ENCODE data around the gene CMIP. TPM values are rescaled to one million over a fixed set of nuclear protein-coding genes. Genes with fewer than 3 reads are reported as not detected.

The CMIP gene
- total and polyA plus RNA-seq, 10 of the 15 experiments (the other 5 are each of a cell fraction or from before 2014, with no cell fraction given) = 1.2 to 43.2 (median 4.4) TPM

DNA sequence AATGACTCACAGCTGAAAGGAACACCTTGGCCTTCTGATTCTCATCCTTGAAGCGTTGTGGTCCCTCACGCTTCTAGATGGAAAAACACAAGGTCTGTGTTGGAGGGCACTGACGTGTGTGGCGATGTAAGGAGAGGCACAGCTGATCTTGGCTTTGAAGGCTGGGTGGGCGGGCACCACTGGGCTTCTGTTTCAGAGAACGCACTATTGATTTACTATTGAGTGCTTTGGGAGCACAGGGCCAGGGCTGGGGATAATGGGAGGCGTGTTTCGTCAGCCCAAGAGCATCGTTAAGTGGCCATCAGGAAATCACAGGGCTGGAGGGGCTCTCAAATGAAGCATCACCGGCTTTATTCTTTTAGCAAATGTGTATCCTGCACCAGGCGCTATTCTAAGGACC, 70.7 kb downstream of the CMIP start (continued):
- TF ChIP-seq, protein P1, sequence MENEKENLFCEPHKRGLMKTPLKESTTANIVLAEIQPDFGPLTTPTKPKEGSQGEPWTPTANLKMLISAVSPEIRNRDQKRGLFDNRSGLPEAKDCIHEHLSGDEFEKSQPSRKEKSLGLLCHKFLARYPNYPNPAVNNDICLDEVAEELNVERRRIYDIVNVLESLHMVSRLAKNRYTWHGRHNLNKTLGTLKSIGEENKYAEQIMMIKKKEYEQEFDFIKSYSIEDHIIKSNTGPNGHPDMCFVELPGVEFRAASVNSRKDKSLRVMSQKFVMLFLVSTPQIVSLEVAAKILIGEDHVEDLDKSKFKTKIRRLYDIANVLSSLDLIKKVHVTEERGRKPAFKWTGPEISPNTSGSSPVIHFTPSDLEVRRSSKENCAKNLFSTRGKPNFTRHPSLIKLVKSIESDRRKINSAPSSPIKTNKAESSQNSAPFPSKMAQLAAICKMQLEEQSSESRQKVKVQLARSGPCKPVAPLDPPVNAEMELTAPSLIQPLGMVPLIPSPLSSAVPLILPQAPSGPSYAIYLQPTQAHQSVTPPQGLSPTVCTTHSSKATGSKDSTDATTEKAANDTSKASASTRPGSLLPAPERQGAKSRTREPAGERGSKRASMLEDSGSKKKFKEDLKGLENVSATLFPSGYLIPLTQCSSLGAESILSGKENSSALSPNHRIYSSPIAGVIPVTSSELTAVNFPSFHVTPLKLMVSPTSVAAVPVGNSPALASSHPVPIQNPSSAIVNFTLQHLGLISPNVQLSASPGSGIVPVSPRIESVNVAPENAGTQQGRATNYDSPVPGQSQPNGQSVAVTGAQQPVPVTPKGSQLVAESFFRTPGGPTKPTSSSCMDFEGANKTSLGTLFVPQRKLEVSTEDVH (IDR thresholded peaks at IDR 0.05; ENCODE audit: low read depth, partially characterized antibody) = no peak

DNA sequence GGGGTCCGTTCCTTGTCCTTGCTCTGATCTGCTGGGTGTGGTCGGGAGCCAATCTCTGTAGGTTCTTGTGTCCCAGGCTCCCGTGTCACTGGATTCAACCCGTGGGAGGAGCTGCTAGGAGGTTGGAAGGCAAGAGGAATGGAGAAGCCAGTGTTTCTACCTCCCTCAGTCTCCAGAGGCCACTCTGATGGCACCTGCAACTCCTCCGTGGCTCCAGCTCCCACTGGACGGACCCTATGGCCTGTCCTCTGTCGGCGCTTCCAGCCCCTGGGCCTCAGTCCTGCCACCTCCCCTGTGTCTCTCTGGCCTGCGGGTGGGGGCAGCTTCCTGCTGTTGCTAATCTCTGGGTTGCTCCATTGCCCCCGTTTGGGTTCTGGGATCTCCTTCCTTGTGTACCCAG, 71.1 kb downstream of the CMIP start:
- Histone ChIP-seq H3K4me3 (no peak overlapping the region), H3K27ac (ENCODE audit: control insufficient read depth, insufficient read depth) (no peak overlapping the region), H3K9ac (ENCODE audit: control insufficient read depth, insufficient read depth, low read length) (no peak overlapping the region), H2AFZ (ENCODE audit: control insufficient read depth, low read depth, low read length) (no peak overlapping the region), H4K20me1 (ENCODE audit: control insufficient read depth, insufficient read depth) (no peaks in the 10 kb centered on the region; the same call in 1 of the 2 replicates), H3K79me2 (ENCODE audit: control insufficient read depth, insufficient read depth, low read length) (peaks cover 17% of the 10 kb centered on the region), H3K9me3 (replicated peaks; ENCODE audit: control insufficient read depth, insufficient read depth, low read length) (no peaks in the 10 kb centered on the region; the same call in 1 of the 3 replicates), H3K4me1 (ENCODE audit: control insufficient read depth, insufficient read depth, low read length) (peaks cover 38% of the 10 kb centered on the region), H3K36me3 (ENCODE audit: control insufficient read depth in 2 of 2, insufficient read depth in 2 of 2, low read length in 1 of 2) (peaks cover 4 to 5% of the 10 kb centered on the region in 2 experiments; a peak in 3 of 4 replicates), H3K27me3 (replicated peaks in 1 of 2; ENCODE audit: control insufficient read depth in 2 of 2, insufficient read depth in 2 of 2, low read length in 1 of 2) (no peaks in the 10 kb centered on the region), H3K4me2 (ENCODE audit: control insufficient read depth, insufficient read depth) (no peak overlapping the region)
- in situ Hi-C loops (cut with MboI) (no loop called here), intact Hi-C loops (cut with micrococcal nuclease; ENCODE audit: unreplicated experiment) (no loop called here)
- TF ChIP-seq POLR2AphosphoS5 (IDR thresholded peaks at IDR 0.05; ENCODE audit: low read length) = no peak
- no peak for TF ChIP-seq FOXM1 (IDR thresholded peaks at IDR 0.05; ENCODE audit: low read depth, low read length)
- TF ChIP-seq, protein P2, sequence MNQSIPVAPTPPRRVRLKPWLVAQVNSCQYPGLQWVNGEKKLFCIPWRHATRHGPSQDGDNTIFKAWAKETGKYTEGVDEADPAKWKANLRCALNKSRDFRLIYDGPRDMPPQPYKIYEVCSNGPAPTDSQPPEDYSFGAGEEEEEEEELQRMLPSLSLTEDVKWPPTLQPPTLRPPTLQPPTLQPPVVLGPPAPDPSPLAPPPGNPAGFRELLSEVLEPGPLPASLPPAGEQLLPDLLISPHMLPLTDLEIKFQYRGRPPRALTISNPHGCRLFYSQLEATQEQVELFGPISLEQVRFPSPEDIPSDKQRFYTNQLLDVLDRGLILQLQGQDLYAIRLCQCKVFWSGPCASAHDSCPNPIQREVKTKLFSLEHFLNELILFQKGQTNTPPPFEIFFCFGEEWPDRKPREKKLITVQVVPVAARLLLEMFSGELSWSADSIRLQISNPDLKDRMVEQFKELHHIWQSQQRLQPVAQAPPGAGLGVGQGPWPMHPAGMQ (IDR thresholded peaks at IDR 0.05; ENCODE audit: borderline replicate concordance) = no peak
- no peak for TF ChIP-seq NFXL1 (IDR thresholded peaks at IDR 0.05; ENCODE audit: borderline replicate concordance)
- TF ChIP-seq CHD1 (IDR thresholded peaks at IDR 0.05; ENCODE audit: low read depth, low read length) = no peak
- TF ChIP-seq, protein P3, sequence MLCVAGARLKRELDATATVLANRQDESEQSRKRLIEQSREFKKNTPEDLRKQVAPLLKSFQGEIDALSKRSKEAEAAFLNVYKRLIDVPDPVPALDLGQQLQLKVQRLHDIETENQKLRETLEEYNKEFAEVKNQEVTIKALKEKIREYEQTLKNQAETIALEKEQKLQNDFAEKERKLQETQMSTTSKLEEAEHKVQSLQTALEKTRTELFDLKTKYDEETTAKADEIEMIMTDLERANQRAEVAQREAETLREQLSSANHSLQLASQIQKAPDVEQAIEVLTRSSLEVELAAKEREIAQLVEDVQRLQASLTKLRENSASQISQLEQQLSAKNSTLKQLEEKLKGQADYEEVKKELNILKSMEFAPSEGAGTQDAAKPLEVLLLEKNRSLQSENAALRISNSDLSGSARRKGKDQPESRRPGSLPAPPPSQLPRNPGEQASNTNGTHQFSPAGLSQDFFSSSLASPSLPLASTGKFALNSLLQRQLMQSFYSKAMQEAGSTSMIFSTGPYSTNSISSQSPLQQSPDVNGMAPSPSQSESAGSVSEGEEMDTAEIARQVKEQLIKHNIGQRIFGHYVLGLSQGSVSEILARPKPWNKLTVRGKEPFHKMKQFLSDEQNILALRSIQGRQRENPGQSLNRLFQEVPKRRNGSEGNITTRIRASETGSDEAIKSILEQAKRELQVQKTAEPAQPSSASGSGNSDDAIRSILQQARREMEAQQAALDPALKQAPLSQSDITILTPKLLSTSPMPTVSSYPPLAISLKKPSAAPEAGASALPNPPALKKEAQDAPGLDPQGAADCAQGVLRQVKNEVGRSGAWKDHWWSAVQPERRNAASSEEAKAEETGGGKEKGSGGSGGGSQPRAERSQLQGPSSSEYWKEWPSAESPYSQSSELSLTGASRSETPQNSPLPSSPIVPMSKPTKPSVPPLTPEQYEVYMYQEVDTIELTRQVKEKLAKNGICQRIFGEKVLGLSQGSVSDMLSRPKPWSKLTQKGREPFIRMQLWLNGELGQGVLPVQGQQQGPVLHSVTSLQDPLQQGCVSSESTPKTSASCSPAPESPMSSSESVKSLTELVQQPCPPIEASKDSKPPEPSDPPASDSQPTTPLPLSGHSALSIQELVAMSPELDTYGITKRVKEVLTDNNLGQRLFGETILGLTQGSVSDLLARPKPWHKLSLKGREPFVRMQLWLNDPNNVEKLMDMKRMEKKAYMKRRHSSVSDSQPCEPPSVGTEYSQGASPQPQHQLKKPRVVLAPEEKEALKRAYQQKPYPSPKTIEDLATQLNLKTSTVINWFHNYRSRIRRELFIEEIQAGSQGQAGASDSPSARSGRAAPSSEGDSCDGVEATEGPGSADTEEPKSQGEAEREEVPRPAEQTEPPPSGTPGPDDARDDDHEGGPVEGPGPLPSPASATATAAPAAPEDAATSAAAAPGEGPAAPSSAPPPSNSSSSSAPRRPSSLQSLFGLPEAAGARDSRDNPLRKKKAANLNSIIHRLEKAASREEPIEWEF (IDR thresholded peaks at IDR 0.05; ENCODE audit: insufficient replicate concordance, low read depth, low read length) = no peak
- WGBS (ENCODE audit: insufficient coverage, insufficient replicate concordance, low lambda C conversion rate, missing lambda C conversion rate) = 87% methylated on average over 10 of the region's 10 CpGs
- ATAC-seq (no peak), FAIRE-seq (no peak), DNase-seq (ENCODE audit: low read depth, low spot score) (no peak)
- ChIA-PET POLR2A (interaction anchor here (1.1 kb wide), 1 partner anchor 34 kb away, joined by 4 read pairs; no protein-coding TSS in a partner anchor), SMC1A (ENCODE audit: uncharacterized antibody, unreplicated experiment) (interaction anchor here (0.6 to 1.2 kb wide), 3 partner anchors 11 to 33 kb away, joined by 3 read pairs; no protein-coding TSS in a partner anchor), CTCF (no interaction called here), RAD21 (ENCODE audit: unreplicated experiment) (interaction anchor here (1.1 to 1.3 kb wide), 2 partner anchors 10 to 111 kb away, joined by 3 read pairs; no protein-coding TSS in a partner anchor)
- no TSS peak for BruUV-seq (replicated peaks)

Data from GM12878 (cell line).